Activated CD4-positive, alpha-beta memory T cell treated with anti-CD3 and anti-CD28 coated beads, Interleukin-2, amount 10 ng/mL, durations not matched to agents 7 days and 5 days (primary cell): ENCODE results near the gene STARD9. TPM values are rescaled to one million over a fixed set of nuclear protein-coding genes. Genes with fewer than 3 reads are reported as not detected.

Experiments used
- CTCF ChIA-PET: fragments of 350-600 bp; sonication (Branson Sonifier 250); formaldehyde crosslinking; loops from one replicate; lab custom pipeline; 2021; ENCODE audit warnings: antibody characterized with exemption, inconsistent platforms; lab: Charles Lee
- POLR2A ChIA-PET: fragments of 350-600 bp; sonication (Branson Sonifier 250); formaldehyde crosslinking; loops from one replicate; lab custom pipeline; 2021; ENCODE audit warnings: antibody characterized with exemption; lab: Charles Lee
- DNase-seq: peaks from one replicate; pipeline ENCODE4 v3.0.0-alpha.2; 2020
- H3K27ac Mint-ChIP-seq: one replicate; pipeline ENCODE4 v1.8.0; 2021; ENCODE audit warnings: mild to moderate bottlenecking, mixed read lengths
- H3K27me3 Mint-ChIP-seq: one replicate; pipeline ENCODE4 v1.8.0; 2021; ENCODE audit warnings: mixed read lengths
- H3K36me3 Mint-ChIP-seq: one replicate; pipeline ENCODE4 v1.8.0; 2021; ENCODE audit warnings: low read depth, mixed read lengths
- H3K4me1 Mint-ChIP-seq: one replicate; pipeline ENCODE4 v1.8.0; 2021; ENCODE audit warnings: mixed read lengths
- H3K4me3 Mint-ChIP-seq: one replicate; pipeline ENCODE4 v1.8.0; 2021; ENCODE audit warnings: mild to moderate bottlenecking, mixed read lengths
- H3K9me3 Mint-ChIP-seq: one replicate; pipeline ENCODE4 v1.8.0; 2021; ENCODE audit warnings: mixed read lengths
- total RNA-seq, 2 experiments: library from RNA; stranded (reverse); gene quantifications; one replicate each; pipeline ENCODE4 v1.2.3, GENCODE V29; 2021

The STARD9 gene
- total RNA-seq, 2 experiments from 2014 or later = 8.2 TPM

DNA sequence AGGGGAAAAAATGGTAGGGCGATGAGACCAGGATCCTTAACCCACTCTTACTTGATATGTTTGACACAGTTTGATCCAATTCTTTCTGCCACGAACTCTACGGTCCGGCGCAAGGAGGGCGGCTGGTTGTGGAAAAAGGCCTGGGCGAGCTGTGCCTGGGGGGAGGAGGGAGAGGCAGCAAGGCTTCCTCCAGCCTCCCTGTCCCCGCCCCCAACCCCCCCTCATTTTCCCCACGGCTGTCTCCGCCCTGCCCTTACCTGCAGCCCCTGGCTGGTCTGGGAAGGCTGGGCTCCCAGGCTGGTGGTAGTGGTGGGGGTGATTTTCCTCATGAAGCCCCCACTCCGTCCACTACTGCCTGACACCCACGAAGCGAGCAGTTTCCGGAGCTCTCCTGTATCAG lies 153.6 kb downstream of the STARD9 start:
- CTCF ChIA-PET = no interaction called here
- H3K36me3 Mint-ChIP-seq = peaks cover 75% of the 10 kb centered on the region
- POLR2A ChIA-PET = no interaction called here

GRCh38 chr15:42729409-42729808 lies 154.0 kb downstream of the STARD9 start:
- no peak for DNase-seq
- Mint-ChIP-seq H3K4me1 (peaks cover 5% of the 10 kb centered on the region), H3K9me3 (no peaks in the 10 kb centered on the region), H3K4me3 (no peak overlapping the region), H3K27me3 (no peaks in the 10 kb centered on the region), H3K27ac (no peak overlapping the region), H3K36me3 (peaks cover 77% of the 10 kb centered on the region)
- ChIA-PET POLR2A (no interaction called here), CTCF (no interaction called here)

More for the DNA sequence above, 153.6 kb downstream of the STARD9 start:
- DNase-seq = no peak
- H3K4me3 Mint-ChIP-seq = no peak overlapping the region
- no peak overlapping the region for H3K27ac Mint-ChIP-seq
- no peaks in the 10 kb centered on the region for H3K9me3 Mint-ChIP-seq
- peaks cover 2% of the 10 kb centered on the region for H3K4me1 Mint-ChIP-seq
- H3K27me3 Mint-ChIP-seq = no peaks in the 10 kb centered on the region

DNA sequence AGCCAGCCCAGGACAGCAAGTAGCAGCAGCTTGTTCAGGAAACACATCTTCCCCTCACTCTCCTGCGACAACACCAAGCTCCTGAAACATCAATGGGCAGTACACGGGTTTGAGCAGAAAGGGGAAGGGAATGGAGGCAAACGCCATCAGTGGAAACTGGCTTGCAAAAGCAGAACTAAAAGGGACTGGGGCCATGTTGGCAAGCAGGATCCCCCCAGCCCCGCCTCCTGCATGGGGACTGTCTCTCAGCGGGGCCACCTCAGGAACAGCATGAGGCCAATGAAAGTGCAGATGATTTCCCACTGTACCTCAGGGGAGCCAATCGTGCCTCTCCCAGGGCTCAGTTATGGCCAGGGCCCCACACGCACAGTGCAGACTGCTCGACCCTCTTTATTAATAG lies 154.7 kb downstream of the STARD9 start:
- no peak for DNase-seq
- Mint-ChIP-seq H3K4me1 (peaks cover 5% of the 10 kb centered on the region), H3K36me3 (peaks cover 71% of the 10 kb centered on the region), H3K9me3 (no peaks in the 10 kb centered on the region), H3K27ac (no peak overlapping the region), H3K4me3 (no peak overlapping the region), H3K27me3 (no peaks in the 10 kb centered on the region)
- ChIA-PET CTCF (no interaction called here), POLR2A (interaction anchor here (1.9 kb wide), 1 partner anchor 10 kb away, joined by 4 read pairs; no protein-coding TSS in a partner anchor)

DNA sequence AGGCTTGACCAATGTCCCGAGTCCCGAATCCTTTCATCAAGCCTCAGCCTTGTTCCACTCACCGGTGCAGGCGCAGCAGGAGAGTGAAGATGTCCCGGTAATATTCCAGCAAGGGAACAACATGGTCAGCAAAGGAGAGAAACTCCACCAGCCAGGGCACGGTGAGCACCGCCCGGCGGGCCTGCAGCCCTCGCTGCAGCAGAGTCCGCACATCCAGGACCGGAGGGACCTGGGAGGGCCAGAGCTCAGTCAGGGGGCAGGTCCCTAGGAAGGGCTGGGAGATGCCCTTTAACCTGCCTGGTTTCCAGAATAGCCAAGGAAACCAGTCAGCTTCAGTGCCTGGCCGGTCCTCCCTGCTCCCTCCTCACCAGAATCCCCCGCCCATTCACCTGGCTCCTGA lies 155.1 kb downstream of the STARD9 start:
- no peak for DNase-seq
- Mint-ChIP-seq H3K36me3 (peaks cover 67% of the 10 kb centered on the region), H3K27me3 (no peaks in the 10 kb centered on the region), H3K4me1 (peaks cover 9% of the 10 kb centered on the region), H3K9me3 (no peaks in the 10 kb centered on the region), H3K4me3 (no peak overlapping the region), H3K27ac (no peak overlapping the region)
- CTCF ChIA-PET = no interaction called here
- POLR2A ChIA-PET = interaction anchor here (1.9 kb wide), 1 partner anchor 10 kb away, joined by 4 read pairs; no protein-coding TSS in a partner anchor

DNA sequence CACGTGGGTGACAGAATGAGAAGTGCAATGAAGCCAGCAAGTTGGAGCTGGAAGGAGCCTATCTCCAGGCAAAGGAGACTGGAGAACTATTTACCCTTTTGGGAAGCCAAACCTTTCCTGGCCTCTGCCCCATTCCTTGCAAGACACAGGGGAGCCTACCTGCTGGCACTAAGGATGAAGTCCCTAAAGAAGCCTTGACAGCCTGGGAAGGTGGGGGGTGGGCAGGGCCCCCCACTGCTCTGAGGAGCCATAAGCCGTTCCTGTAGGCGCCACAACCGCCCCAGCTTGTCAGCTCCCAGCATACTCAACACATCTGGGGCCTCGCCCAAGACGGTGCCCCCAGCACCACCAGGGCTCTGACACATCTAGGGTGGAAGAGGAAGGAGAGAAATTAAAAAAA lies 156.1 kb downstream of the STARD9 start:
- ChIA-PET CTCF (no interaction called here), POLR2A (interaction anchor here (1.9 kb wide), 1 partner anchor 11 kb away, joined by 4 read pairs; no protein-coding TSS in a partner anchor)
- no peak overlapping the region for H3K4me3 Mint-ChIP-seq
- H3K27me3 Mint-ChIP-seq = no peaks in the 10 kb centered on the region
- no peak for DNase-seq
- H3K27ac Mint-ChIP-seq = no peak overlapping the region
- peaks cover 65% of the 10 kb centered on the region for H3K36me3 Mint-ChIP-seq
- H3K9me3 Mint-ChIP-seq = no peaks in the 10 kb centered on the region
- H3K4me1 Mint-ChIP-seq = peaks cover 14% of the 10 kb centered on the region

DNA sequence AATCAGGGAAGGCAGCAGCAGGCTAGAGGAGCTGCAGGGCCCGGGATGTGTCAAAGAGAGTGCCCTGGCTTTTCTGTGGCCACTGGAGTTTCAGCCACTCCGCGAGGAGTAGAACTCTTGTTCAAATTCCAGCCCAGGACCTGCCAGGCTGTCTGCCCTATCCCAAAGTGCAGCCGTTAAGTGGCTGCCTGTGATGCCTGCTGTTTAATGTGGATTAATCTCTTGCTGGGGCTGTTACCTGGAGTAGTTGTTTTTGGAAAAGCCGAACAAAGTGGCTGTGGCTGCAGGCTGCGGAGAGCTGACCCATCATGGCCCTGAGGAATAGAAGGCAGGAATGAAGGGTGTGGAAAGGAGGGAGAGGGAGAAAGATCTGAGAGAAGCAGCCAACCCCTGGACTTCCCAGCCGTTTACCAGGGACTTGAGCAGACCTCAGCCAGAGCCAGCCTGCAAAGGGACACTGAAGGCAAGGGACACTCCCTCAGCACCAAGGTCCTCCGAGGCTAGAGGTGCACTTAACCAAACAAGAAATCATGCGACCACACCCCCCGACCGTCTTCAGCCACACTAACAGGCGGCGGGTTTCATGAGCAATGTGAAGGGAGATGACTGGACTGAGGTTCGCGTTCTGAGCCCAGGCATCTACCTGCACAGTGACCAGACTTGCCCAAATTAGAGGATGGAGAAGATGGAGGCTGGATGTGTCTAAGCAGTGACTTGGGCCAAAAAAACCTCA lies 156.9 kb downstream of the STARD9 start:
- no peak for DNase-seq
- H3K36me3 Mint-ChIP-seq = peaks cover 60% of the 10 kb centered on the region
- no peak overlapping the region for H3K27ac Mint-ChIP-seq
- ChIA-PET CTCF (no interaction called here), POLR2A (no interaction called here)
- peaks cover 16% of the 10 kb centered on the region for H3K4me1 Mint-ChIP-seq
- no peaks in the 10 kb centered on the region for H3K27me3 Mint-ChIP-seq
- no peaks in the 10 kb centered on the region for H3K9me3 Mint-ChIP-seq
- H3K4me3 Mint-ChIP-seq = no peak overlapping the region

DNA sequence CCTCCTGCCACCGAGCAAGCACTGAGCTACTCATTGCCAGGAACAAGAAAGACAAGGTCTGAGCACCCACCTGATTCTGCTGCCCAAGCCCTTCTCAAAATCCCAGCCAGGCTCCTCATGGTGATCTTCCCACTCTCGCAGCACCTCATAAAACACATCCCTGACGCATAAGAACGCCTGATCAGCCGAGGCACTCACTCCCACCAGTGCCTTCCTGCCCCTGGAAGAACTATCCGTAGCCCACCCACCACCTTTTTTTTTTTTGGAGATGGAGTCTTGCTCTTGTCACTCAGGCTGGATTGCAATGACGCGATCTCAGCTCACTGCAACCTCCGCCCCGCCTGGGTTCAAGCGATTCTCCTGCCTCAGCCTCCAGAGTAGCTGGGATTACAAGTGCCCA lies 157.6 kb downstream of the STARD9 start:
- Mint-ChIP-seq H3K27ac (no peak overlapping the region), H3K27me3 (no peaks in the 10 kb centered on the region), H3K9me3 (no peaks in the 10 kb centered on the region), H3K4me1 (peaks cover 20% of the 10 kb centered on the region), H3K36me3 (peaks cover 55% of the 10 kb centered on the region), H3K4me3 (no peak overlapping the region)
- ChIA-PET CTCF (interaction anchor here (1.0 kb wide), 1 partner anchor 193 kb away, joined by 3 read pairs; no protein-coding TSS in a partner anchor), POLR2A (no interaction called here)
- no peak for DNase-seq

DNA sequence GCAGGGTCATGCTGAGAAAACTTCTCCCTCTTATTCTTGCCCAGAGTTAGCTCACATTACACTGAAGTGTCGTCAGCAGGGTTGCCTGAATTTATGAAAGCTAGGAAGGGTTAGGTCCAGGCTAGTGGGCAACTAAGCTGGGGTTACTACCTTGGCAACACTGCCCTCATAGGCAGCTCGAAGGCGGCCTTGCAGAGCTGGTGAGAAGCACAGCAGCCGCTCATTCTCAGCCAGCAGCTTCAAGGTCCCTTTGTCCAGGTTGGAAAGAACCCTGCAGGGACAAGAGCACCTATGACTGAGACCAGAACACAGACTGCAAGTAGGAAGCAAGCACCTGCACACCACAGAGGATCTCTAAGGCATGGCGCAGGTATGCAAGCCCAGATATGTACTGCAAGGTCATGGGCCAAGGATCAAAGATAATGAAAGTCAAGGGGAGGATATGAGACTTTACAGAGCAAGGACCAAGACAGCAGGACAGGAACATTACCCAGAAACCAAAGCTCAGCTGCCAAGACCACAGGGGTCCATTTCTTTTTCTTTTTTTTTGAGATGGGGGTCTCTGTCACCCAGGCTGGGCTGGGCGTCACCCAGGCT lies 158.8 kb downstream of the STARD9 start:
- no peaks in the 10 kb centered on the region for H3K9me3 Mint-ChIP-seq
- CTCF ChIA-PET = no interaction called here
- POLR2A ChIA-PET = no interaction called here
- no peak for DNase-seq
- no peak overlapping the region for H3K4me3 Mint-ChIP-seq
- no peaks in the 10 kb centered on the region for H3K27me3 Mint-ChIP-seq
- peaks cover 20% of the 10 kb centered on the region for H3K4me1 Mint-ChIP-seq
- H3K36me3 Mint-ChIP-seq = peaks cover 49% of the 10 kb centered on the region
- no peak overlapping the region for H3K27ac Mint-ChIP-seq

GRCh38 chr15:42735382-42736165 lies 160.2 kb downstream of the STARD9 start:
- H3K4me1 Mint-ChIP-seq = peaks cover 20% of the 10 kb centered on the region
- peaks cover 36% of the 10 kb centered on the region for H3K36me3 Mint-ChIP-seq
- ChIA-PET POLR2A (interaction anchor here (0.6 to 2.8 kb wide), 8 partner anchors 9 to 462 kb away, joined by 3 to 12 read pairs (median 4); partner anchors contain the start of genes GANC, STARD9 and TMEM87A), CTCF (interaction anchor here (0.9 to 3.6 kb wide), 2 partner anchors 29 to 190 kb away, joined by 4 to 14 read pairs; no protein-coding TSS in a partner anchor)
- H3K4me3 Mint-ChIP-seq = peak overlapping the region; percentile 73
- peak overlapping the region; percentile 21 for H3K27ac Mint-ChIP-seq
- no peaks in the 10 kb centered on the region for H3K9me3 Mint-ChIP-seq
- no peaks in the 10 kb centered on the region for H3K27me3 Mint-ChIP-seq
- no peak for DNase-seq

DNA sequence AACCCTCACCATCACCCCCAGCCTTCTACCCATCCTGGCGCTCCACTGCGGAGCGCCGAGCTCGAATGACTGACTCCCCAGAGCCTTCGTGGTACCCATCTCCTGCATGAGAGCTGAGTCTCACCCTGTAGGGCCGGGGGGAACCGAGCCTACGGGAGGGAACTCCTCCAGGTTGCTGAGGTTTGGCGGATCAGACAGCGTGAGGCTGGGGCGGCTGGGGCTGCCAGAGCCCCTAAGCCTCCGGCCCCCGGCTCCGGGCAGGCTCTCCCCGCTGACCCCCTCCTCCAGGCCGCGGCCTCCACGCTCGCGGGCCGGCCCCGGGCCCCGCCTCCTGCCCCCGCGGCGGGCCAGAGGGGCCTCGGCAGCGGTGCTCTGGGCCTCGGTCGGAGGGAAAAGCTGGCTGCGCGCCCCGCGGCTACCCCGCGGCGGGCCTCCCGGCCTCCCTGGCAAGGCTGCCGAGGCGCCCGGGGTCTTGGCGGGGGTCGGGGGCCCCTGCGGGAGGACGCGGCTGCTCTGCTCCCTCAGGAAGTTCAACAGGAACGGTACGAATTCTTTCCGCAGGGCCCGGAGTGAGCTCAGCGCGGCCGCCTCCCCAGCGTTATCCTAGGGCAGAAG lies 160.9 kb downstream of the STARD9 start:
- no peaks in the 10 kb centered on the region for H3K27me3 Mint-ChIP-seq
- H3K9me3 Mint-ChIP-seq = no peaks in the 10 kb centered on the region
- H3K4me1 Mint-ChIP-seq = peaks cover 20% of the 10 kb centered on the region
- no peak for DNase-seq
- H3K27ac Mint-ChIP-seq = peak overlapping the region; percentile 21
- POLR2A ChIA-PET = interaction anchor here (0.9 to 3.1 kb wide), 10 partner anchors 9 to 463 kb away, joined by 3 to 12 read pairs (median 4); partner anchors contain the start of genes GANC, STARD9, TMEM87A and TTBK2
- peaks cover 32% of the 10 kb centered on the region for H3K36me3 Mint-ChIP-seq
- peak overlapping the region; percentile 73 for H3K4me3 Mint-ChIP-seq
- CTCF ChIA-PET = interaction anchor here (0.6 to 3.6 kb wide), 2 partner anchors 190 to 322 kb away, joined by 3 to 14 read pairs; no protein-coding TSS in a partner anchor

GRCh38 chr15:42736793-42737528 lies 161.6 kb downstream of the STARD9 start, which contains the start of gene CDAN1:
CDAN1 (minus strand) TSS chr15:42737128; CDS start chr15:42737102, 26 bp downstream.
- Mint-ChIP-seq H3K9me3 (no peaks in the 10 kb centered on the region), H3K4me1 (peaks cover 20% of the 10 kb centered on the region), H3K4me3 (peak within 1 kb of the TSS; percentile 73), H3K36me3 (peaks cover 27% of the 10 kb centered on the region), H3K27ac (peak within 1 kb of the TSS; percentile 69), H3K27me3 (no peaks in the 10 kb centered on the region)
- POLR2A ChIA-PET = interaction anchor here (0.9 to 3.1 kb wide), 9 partner anchors 8 to 586 kb away, joined by 3 to 12 read pairs (median 3); partner anchors contain the start of genes STARD9, TTBK2 and ZNF106
- DNase-seq = peak; percentile 94
- CTCF ChIA-PET = interaction anchor here (0.6 to 3.6 kb wide), 3 partner anchors 30 to 321 kb away, joined by 3 to 14 read pairs (median 3); no protein-coding TSS in a partner anchor
